ENCODE data around the gene NASP. TPM values are rescaled to one million over a fixed set of nuclear protein-coding genes. Genes with fewer than 3 reads are reported as not detected.

Gene NASP
- polyA plus RNA-seq, 1 of the 3 experiments (the other 2 are of a cell fraction) = 152 TPM

DNA sequence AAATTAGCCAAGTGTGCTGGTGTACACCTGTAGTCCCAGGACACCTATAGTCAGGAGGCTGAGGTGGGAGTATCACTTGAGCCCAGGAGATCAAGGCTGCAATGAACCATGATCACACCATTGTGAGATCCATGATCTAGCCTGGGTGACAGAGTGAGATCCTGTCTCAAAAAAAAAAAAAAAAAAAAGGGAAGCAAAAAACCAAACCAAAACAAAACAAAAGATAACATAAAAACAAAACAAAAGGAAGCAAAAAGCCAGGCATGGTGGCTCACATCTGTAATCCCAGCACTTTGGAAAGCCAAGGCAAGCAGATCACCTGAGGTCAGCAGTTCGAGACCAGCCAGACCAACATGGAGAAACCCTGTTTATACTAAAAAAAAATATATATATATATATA, 42.6 kb upstream of the NASP start:
- 91% methylated on average over 1 of the region's 1 CpG for WGBS (ENCODE audit: low lambda C conversion rate)
- CTCF ChIA-PET = no interaction called here
- no peaks in the 10 kb centered on the region for H3K79me2 ChIP-seq (ENCODE audit: insufficient read depth)

GRCh38 chr1:45542591-45542990, 41.2 kb upstream of the NASP start:
- Histone ChIP-seq H3K27me3 (ENCODE audit: insufficient read depth) (no peaks in the 10 kb centered on the region), H3K4me3 (ENCODE audit: low read depth in 2 of 2, low read length in 1 of 2) (no peak overlapping the region), H3K4me2 (no peak overlapping the region), H3K4me1 (ENCODE audit: control insufficient read depth in 1 of 2, insufficient read depth in 2 of 2, low read depth in 1 of 2, low read length in 1 of 2) (no peaks in the 10 kb centered on the region), H3K27ac (ENCODE audit: low read depth in 2 of 2, low read length in 1 of 2) (no peak overlapping the region), H3K9me3 (no peaks in the 10 kb centered on the region), H3F3A (replicated peaks; ENCODE audit: insufficient read depth) (no peaks in the 10 kb centered on the region), H3K9ac (no peak overlapping the region), H3K36me3 (replicated peaks in 1 of 2; ENCODE audit: control insufficient read depth in 1 of 2, insufficient read depth in 2 of 2, low read length in 1 of 2) (no peaks in the 10 kb centered on the region), H2AFZ (ENCODE audit: low read depth) (no peak overlapping the region), H4K20me1 (ENCODE audit: insufficient read depth) (no peaks in the 10 kb centered on the region), H3K79me2 (ENCODE audit: insufficient read depth) (no peaks in the 10 kb centered on the region), H3K9me2 (no peaks in the 10 kb centered on the region)
- ChIA-PET CTCF (interaction anchor here (1.5 kb wide), 1 partner anchor 30 kb away, joined by 6 read pairs; no protein-coding TSS in a partner anchor), POLR2A (interaction anchor here (0.8 kb wide), 1 partner anchor 8 kb away, joined by 3 read pairs; no protein-coding TSS in a partner anchor)
- DNase-seq = no peak
- 72% methylated on average over 4 of the region's 4 CpGs for WGBS (ENCODE audit: low lambda C conversion rate)
- no peak for TF ChIP-seq TEAD4 (IDR thresholded peaks at IDR 0.05; ENCODE audit: borderline replicate concordance, insufficient read depth)
- TF ChIP-seq, protein P1, sequence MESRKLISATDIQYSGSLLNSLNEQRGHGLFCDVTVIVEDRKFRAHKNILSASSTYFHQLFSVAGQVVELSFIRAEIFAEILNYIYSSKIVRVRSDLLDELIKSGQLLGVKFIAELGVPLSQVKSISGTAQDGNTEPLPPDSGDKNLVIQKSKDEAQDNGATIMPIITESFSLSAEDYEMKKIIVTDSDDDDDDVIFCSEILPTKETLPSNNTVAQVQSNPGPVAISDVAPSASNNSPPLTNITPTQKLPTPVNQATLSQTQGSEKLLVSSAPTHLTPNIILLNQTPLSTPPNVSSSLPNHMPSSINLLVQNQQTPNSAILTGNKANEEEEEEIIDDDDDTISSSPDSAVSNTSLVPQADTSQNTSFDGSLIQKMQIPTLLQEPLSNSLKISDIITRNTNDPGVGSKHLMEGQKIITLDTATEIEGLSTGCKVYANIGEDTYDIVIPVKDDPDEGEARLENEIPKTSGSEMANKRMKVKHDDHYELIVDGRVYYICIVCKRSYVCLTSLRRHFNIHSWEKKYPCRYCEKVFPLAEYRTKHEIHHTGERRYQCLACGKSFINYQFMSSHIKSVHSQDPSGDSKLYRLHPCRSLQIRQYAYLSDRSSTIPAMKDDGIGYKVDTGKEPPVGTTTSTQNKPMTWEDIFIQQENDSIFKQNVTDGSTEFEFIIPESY (IDR thresholded peaks at IDR 0.05; ENCODE audit: borderline replicate concordance, low read depth) = no peak
- TF ChIP-seq NFIC (IDR thresholded peaks at IDR 0.05; ENCODE audit: borderline replicate concordance) = no peak

More for the DNA sequence above, 42.6 kb upstream of the NASP start:
- H3K27ac ChIP-seq (ENCODE audit: low read depth in 2 of 2, low read length in 1 of 2) = no peak overlapping the region
- no peaks in the 10 kb centered on the region for H3K36me3 ChIP-seq (replicated peaks in 1 of 2; ENCODE audit: control insufficient read depth in 1 of 2, insufficient read depth in 2 of 2, low read length in 1 of 2)
- H2AFZ ChIP-seq (ENCODE audit: low read depth) = no peak overlapping the region
- DNase-seq = no peak
- TF ChIP-seq USF2 (IDR thresholded peaks at IDR 0.05; ENCODE audit: borderline replicate concordance, low read depth, low read length) (no peak), FOXJ3 (CRISPR knock-in tag; IDR thresholded peaks at IDR 0.05) (no peak)
- TF ChIP-seq, protein P1 (IDR thresholded peaks at IDR 0.05; ENCODE audit: borderline replicate concordance, low read depth) = no peak
- no peak overlapping the region for H3K4me3 ChIP-seq (ENCODE audit: low read depth in 2 of 2, low read length in 1 of 2)
- POLR2A ChIA-PET = no interaction called here
- H3K27me3 ChIP-seq (ENCODE audit: insufficient read depth) = no peaks in the 10 kb centered on the region
- no peaks in the 10 kb centered on the region for H3K9me3 ChIP-seq
- no peaks in the 10 kb centered on the region for H3K9me2 ChIP-seq
- H4K20me1 ChIP-seq (ENCODE audit: insufficient read depth) = no peaks in the 10 kb centered on the region
- H3K9ac ChIP-seq = no peak overlapping the region
- H3K4me2 ChIP-seq = no peak overlapping the region
- no peaks in the 10 kb centered on the region for H3K4me1 ChIP-seq (ENCODE audit: control insufficient read depth in 1 of 2, insufficient read depth in 2 of 2, low read depth in 1 of 2, low read length in 1 of 2)
- H3F3A ChIP-seq (replicated peaks; ENCODE audit: insufficient read depth) = no peaks in the 10 kb centered on the region
